Omental fat pad (tissue), 4 donors: ENCODE results near the gene KL. TPM values are rescaled to one million over a fixed set of nuclear protein-coding genes. Genes with fewer than 3 reads are reported as not detected.

Source experiments
- ATAC-seq: fragments of 150-250 bp; one replicate; pipeline ENCODE4 v1.9.1; 2016; ENCODE audit warnings: mild to moderate bottlenecking, moderate library complexity; ENCODE audit not compliant: low FRiP score
- DNase-seq: peaks from one replicate; pipeline ENCODE4 v3.0.0-alpha.2; 2019; ENCODE audit warnings: low spot score
- CTCF ChIP-seq, 3 donors: fragments of 450-650 bp; IDR thresholded peaks; one replicate each; pipeline ENCODE4 v1.5.1; 2016 to 2017; ENCODE audit warnings: antibody characterized with exemption in 3 of 3, mild to moderate bottlenecking in 3 of 3, moderate library complexity in 2 of 3
- total RNA-seq, 4 donors: library from RNA; depleted of rRNA; stranded (reverse); fragments of >200 nt; gene quantifications; one replicate each; pipeline ENCODE4 v1.1.0, GENCODE V29; 2016

Gene KL
- total RNA-seq, 4 donors from 2014 or later: 1.9 to 20.3 (median 3.6) TPM

- no peak for TF ChIP-seq CTCF (IDR thresholded peaks at IDR 0.05)
- no peak for DNase-seq
- ATAC-seq: peak; percentile 44
Observed at GRCh38 chr13:33003458-33004019, 12.7 kb upstream of the KL start.

- TF ChIP-seq CTCF (IDR thresholded peaks at IDR 0.05): no peak
- no peak for DNase-seq
- ATAC-seq: no peak
Observed at GRCh38 chr13:33004511-33004910, 11.7 kb upstream of the KL start.

- no peak for ATAC-seq
- no peak for TF ChIP-seq CTCF (IDR thresholded peaks at IDR 0.05)
- no peak for DNase-seq
Observed at GRCh38 chr13:33006134-33006533, 10.1 kb upstream of the KL start.

- no peak for TF ChIP-seq CTCF (IDR thresholded peaks at IDR 0.05)
- DNase-seq (no peak), ATAC-seq (no peak)
Observed at GRCh38 chr13:33006638-33007037, 9.6 kb upstream of the KL start.

- no peak for TF ChIP-seq CTCF (IDR thresholded peaks at IDR 0.05)
- ATAC-seq: no peak
- no peak for DNase-seq
Observed at GRCh38 chr13:33007237-33007636, 9.0 kb upstream of the KL start.

- TF ChIP-seq CTCF (IDR thresholded peaks at IDR 0.05): no peak
- ATAC-seq: no peak
- no peak for DNase-seq
Observed at GRCh38 chr13:33007950-33008349, 8.3 kb upstream of the KL start.

GRCh38 chr13:33008946-33009722 is 7.1 kb upstream of the KL start:
- ATAC-seq: no peak
- no peak for TF ChIP-seq CTCF (IDR thresholded peaks at IDR 0.05)
- DNase-seq: no peak
